MCF 10A (cell line): ENCODE measurements around the gene CTCF. TPM values are rescaled to one million over a fixed set of nuclear protein-coding genes. Genes with fewer than 3 reads are reported as not detected.
A peak's percentile ranks its signal among the peaks of the same experiment; 100 is the strongest.

Source experiments
- BruUV-seq: library from RNA; stranded (reverse); fragments of 400-500 nt; replicated peaks from 2 replicates; lab custom pipeline; 2021; lab: Mats Ljungman, UMichigan
- CTCF ChIA-PET: fragments of 300-600 bp; sonication (Branson Sonifier 250); formaldehyde crosslinking; extraction: SDS; loops from one replicate; lab custom pipeline; 2021; ENCODE audit warnings: antibody characterized with exemption, inconsistent platforms; lab: Yijun Ruan, JAX
- POLR2A ChIA-PET: fragments of 300-600, 350-650 bp; sonication (Branson Sonifier 250); formaldehyde crosslinking; extraction: SDS; loops from one replicate; lab custom pipeline; 2020; ENCODE audit warnings: antibody characterized with exemption, inconsistent platforms; lab: Yijun Ruan, JAX
- DNase-seq: peaks from one replicate; pipeline ENCODE4 v3.0.0-alpha.2; 2018; ENCODE audit not compliant: unreplicated experiment
- H3K27ac Mint-ChIP-seq: one replicate; pipeline ENCODE4 v1.8.0; 2022; ENCODE audit warnings: mild to moderate bottlenecking, low read depth, mixed read lengths; ENCODE audit not compliant: unreplicated experiment
- H3K27me3 Mint-ChIP-seq: one replicate; pipeline ENCODE4 v1.8.0; 2022; ENCODE audit warnings: mixed read lengths; ENCODE audit not compliant: insufficient read depth, unreplicated experiment
- H3K36me3 Mint-ChIP-seq: one replicate; pipeline ENCODE4 v1.8.0; 2022; ENCODE audit warnings: mild to moderate bottlenecking, moderate library complexity, mixed read lengths; ENCODE audit not compliant: insufficient read depth, unreplicated experiment
- H3K4me1 Mint-ChIP-seq: one replicate; pipeline ENCODE4 v1.8.0; 2022; ENCODE audit warnings: mixed read lengths; ENCODE audit not compliant: insufficient read depth, unreplicated experiment
- H3K4me3 Mint-ChIP-seq: one replicate; pipeline ENCODE4 v1.8.0; 2022; ENCODE audit warnings: mild to moderate bottlenecking, moderate library complexity, mixed read lengths; ENCODE audit not compliant: unreplicated experiment
- H3K9me3 Mint-ChIP-seq: one replicate; pipeline ENCODE4 v1.8.0; 2022; ENCODE audit warnings: mixed read lengths; ENCODE audit not compliant: unreplicated experiment
- CTCF ChIP-seq: fragments of 200-600 bp; IDR thresholded peaks from one replicate; pipeline ENCODE4 v1.8.0; 2022; ENCODE audit warnings: antibody characterized with exemption, mild to moderate bottlenecking; ENCODE audit not compliant: unreplicated experiment
- intact Hi-C: fragments of 100-400 bp; cut with micrococcal nuclease; formaldehyde crosslinking; loops from 2 replicates; pipeline ENCODE4 v1.14.1; 2022
- total RNA-seq: library from RNA; stranded (reverse); gene quantifications from 2 replicates; pipeline ENCODE4 v1.2.3, GENCODE V29; 2022

CTCF gene
- total RNA-seq, 1 experiment from 2014 or later: 40.6 TPM

GRCh38 chr16:67518676-67519075, 43.6 kb upstream of the CTCF start:
- no peak for DNase-seq
- no peaks in the 10 kb centered on the region for H3K36me3 Mint-ChIP-seq
- no peaks in the 10 kb centered on the region for H3K9me3 Mint-ChIP-seq
- BruUV-seq: no TSS peak
- ChIA-PET POLR2A (no interaction called here), CTCF (interaction anchor here (0.6 to 4.1 kb wide), 2 partner anchors 13 to 138 kb away, joined by 3 to 56 read pairs; no protein-coding TSS in a partner anchor)
- no peak for TF ChIP-seq CTCF
- intact Hi-C loops: no loop called here
- no peak overlapping the region for H3K27ac Mint-ChIP-seq
- H3K27me3 Mint-ChIP-seq: peaks cover 19% of the 10 kb centered on the region
- H3K4me1 Mint-ChIP-seq: peaks cover 20% of the 10 kb centered on the region
- H3K4me3 Mint-ChIP-seq: no peak overlapping the region

GRCh38 chr16:67519242-67519641, 43.1 kb upstream of the CTCF start:
- no TSS peak for BruUV-seq
- no peak overlapping the region for H3K4me3 Mint-ChIP-seq
- no peaks in the 10 kb centered on the region for H3K36me3 Mint-ChIP-seq
- ChIA-PET CTCF (interaction anchor here (0.6 to 4.2 kb wide), 6 partner anchors 12 to 405 kb away, joined by 3 to 65 read pairs (median 30); partner anchors contain the start of genes C16orf86 and ENKD1), POLR2A (no interaction called here)
- H3K9me3 Mint-ChIP-seq: no peaks in the 10 kb centered on the region
- peaks cover 19% of the 10 kb centered on the region for H3K27me3 Mint-ChIP-seq
- TF ChIP-seq CTCF: no peak
- H3K4me1 Mint-ChIP-seq: peaks cover 20% of the 10 kb centered on the region
- intact Hi-C loops: no loop called here
- DNase-seq: no peak
- H3K27ac Mint-ChIP-seq: no peak overlapping the region

GRCh38 chr16:67521095-67521804, 41.1 kb upstream of the CTCF start:
- TF ChIP-seq CTCF: peak; percentile 94
- POLR2A ChIA-PET: interaction anchor here (0.6 to 3.1 kb wide), 23 partner anchors 9 to 496 kb away, joined by 3 to 16 read pairs (median 4); partner anchors contain the start of genes ACD and ATP6V0D1
- H3K27ac Mint-ChIP-seq: peak overlapping the region; percentile 98
- BruUV-seq: no TSS peak
- intact Hi-C loops: loop anchor here (1.0 to 10.0 kb wide), 7 partner anchors 26 to 407 kb away; partner anchors contain the start of genes ACD, CENPT, CTCF and NUTF2
- peak; percentile 97 for DNase-seq
- H3K27me3 Mint-ChIP-seq: peaks cover 19% of the 10 kb centered on the region
- H3K4me3 Mint-ChIP-seq: peak overlapping the region; percentile 86
- no peaks in the 10 kb centered on the region for H3K36me3 Mint-ChIP-seq
- CTCF ChIA-PET: interaction anchor here (0.5 to 4.2 kb wide), 84 partner anchors 9 to 1085 kb away, joined by 3 to 65 read pairs (median 4); partner anchors contain the start of genes ACD, ATP6V0D1, C16orf86 and CARMIL2
- H3K9me3 Mint-ChIP-seq: no peaks in the 10 kb centered on the region
- peaks cover 18% of the 10 kb centered on the region for H3K4me1 Mint-ChIP-seq
